SK-N-MC (cell line): ENCODE results near the gene CPM.

ENCODE experiments used
- DNase-seq: peaks from one replicate; pipeline ENCODE4 v3.0.0-alpha.2; 2011; ENCODE audit warnings: low read depth, low spot score
- H3K27ac ChIP-seq: fragments of 200-600 bp; sonication (generic); 2 replicates; pipeline ENCODE4 v1.5.1; 2016; ENCODE audit warnings: mixed run types
- H3K36me3 ChIP-seq: fragments of 200-600 bp; sonication (generic); 2 replicates; pipeline ENCODE4 v1.6.1; 2017; ENCODE audit warnings: antibody characterized with exemption, low read length, mixed read lengths; ENCODE audit not compliant: insufficient read depth
- H3K4me3 ChIP-seq: fragments of 200-600 bp; sonication (generic); 2 replicates; pipeline ENCODE4 v1.5.1; 2016
- H3K9ac ChIP-seq: fragments of 200-600 bp; sonication (generic); 2 replicates; pipeline ENCODE4 v1.8.0; 2017; ENCODE audit warnings: mixed run types, mixed read lengths; ENCODE audit not compliant: insufficient read length
- H3K9me3 ChIP-seq: fragments of 200-600 bp; sonication (generic); 2 replicates; pipeline ENCODE4 v1.6.1; 2017; ENCODE audit warnings: low read depth, mild to moderate bottlenecking, antibody characterized with exemption, low read length, moderate library complexity, mixed read lengths
- EZH2 ChIP-seq: fragments of 200-600 bp; sonication (generic); IDR thresholded peaks from one replicate; pipeline ENCODE4 v1.6.1; 2017; ENCODE audit warnings: antibody characterized with exemption
- FOXP2 ChIP-seq: optimal IDR thresholded peaks from 2 replicates; pipeline ENCODE3; 2011; ENCODE audit warnings: mild to moderate bottlenecking, moderate library complexity; ENCODE audit not compliant: insufficient read depth; ENCODE audit errors: extremely low read length, control extremely low read depth
- POLR2AphosphoS5 ChIP-seq: IDR thresholded peaks from 2 replicates; pipeline ENCODE4 v1.6.1; 2012; ENCODE audit warnings: mild to moderate bottlenecking, low read depth, low read length, borderline replicate concordance

The CPM gene

DNA sequence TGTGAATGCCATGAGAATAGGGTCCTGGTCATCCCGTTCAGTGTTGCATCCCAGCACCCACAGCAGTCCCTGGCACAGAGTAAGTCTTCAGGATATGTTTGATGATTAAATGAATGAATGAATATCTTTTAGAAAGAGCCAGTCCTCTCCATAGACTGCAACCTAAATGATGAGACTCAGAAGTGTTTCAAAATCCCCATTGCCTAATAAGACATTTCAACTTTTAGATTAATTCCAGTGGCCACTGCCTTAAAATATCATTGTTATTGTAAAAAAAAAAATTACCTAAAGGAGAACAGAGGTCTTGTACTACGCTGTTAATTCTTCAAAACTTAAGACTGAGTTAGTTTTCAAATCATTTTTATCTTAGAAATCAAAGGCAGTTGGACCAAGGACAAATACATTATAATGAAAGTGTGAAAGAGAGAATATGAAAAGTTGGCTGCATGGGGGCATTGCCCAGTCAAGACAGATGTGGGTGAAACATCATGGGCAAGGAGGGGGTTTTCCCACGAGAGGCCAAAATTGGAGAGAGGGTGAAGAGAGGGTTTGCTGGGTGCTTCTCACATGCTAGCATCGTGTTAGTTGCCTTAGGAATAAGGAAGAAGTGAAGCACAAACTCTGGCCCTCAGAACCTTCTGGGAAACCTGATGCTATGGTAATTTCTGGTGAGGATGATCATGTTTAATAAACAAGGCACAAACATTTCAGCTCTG lies 26.3 kb upstream of the CPM start:
- Histone ChIP-seq H3K9ac (no peak overlapping the region), H3K27ac (no peak overlapping the region), H3K9me3 (no peaks in the 10 kb centered on the region), H3K36me3 (no peaks in the 10 kb centered on the region), H3K4me3 (no peak overlapping the region)
- DNase-seq, result no peak
- TF ChIP-seq POLR2AphosphoS5 (no peak), EZH2 (no peak), FOXP2 (no peak)

- TF ChIP-seq POLR2AphosphoS5 (no peak), FOXP2 (no peak), EZH2 (no peak)
- H3K9me3 ChIP-seq, result no peaks in the 10 kb centered on the region
- H3K27ac ChIP-seq, result no peak overlapping the region
- H3K4me3 ChIP-seq, result no peak overlapping the region
- H3K36me3 ChIP-seq, result no peaks in the 10 kb centered on the region
- DNase-seq, result no peak
- H3K9ac ChIP-seq, result no peak overlapping the region
These were observed 25.4 kb upstream of the CPM start for GRCh38 chr12:68958322-68958721.

- no peaks in the 10 kb centered on the region for H3K36me3 ChIP-seq
- H3K9ac ChIP-seq, result no peak overlapping the region
- TF ChIP-seq POLR2AphosphoS5, result no peak
- no peak for TF ChIP-seq FOXP2
- no peak for TF ChIP-seq EZH2
- no peaks in the 10 kb centered on the region for H3K9me3 ChIP-seq
- DNase-seq, result no peak
- H3K27ac ChIP-seq, result no peak overlapping the region
- H3K4me3 ChIP-seq, result no peak overlapping the region
These were observed 24.3 kb upstream of the CPM start for GRCh38 chr12:68957273-68957672.

DNA sequence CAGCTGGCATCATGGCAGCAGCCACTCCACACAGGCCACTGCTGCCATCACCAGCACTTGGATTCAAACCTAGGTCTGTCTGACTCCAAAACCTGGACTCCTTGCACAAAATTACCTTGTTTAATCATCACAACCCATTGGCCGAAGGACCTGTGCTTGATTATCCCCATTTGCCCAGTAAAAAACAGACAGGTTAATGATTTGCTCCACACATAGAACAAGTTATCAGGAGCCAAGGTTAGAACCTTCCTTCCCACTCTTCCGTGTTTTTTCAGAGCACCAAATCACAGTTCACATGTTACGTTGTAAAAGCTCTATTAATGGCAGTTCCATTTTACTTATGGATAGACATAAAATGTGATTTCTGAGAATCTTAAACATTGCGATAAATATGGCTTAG lies 23.5 kb upstream of the CPM start:
- Histone ChIP-seq H3K4me3 (no peak overlapping the region), H3K36me3 (no peaks in the 10 kb centered on the region), H3K27ac (no peak overlapping the region), H3K9me3 (no peaks in the 10 kb centered on the region), H3K9ac (no peak overlapping the region)
- TF ChIP-seq POLR2AphosphoS5, result no peak
- TF ChIP-seq FOXP2, result no peak
- no peak for TF ChIP-seq EZH2
- DNase-seq, result no peak

- Histone ChIP-seq H3K9me3 (no peaks in the 10 kb centered on the region), H3K27ac (no peak overlapping the region), H3K36me3 (no peaks in the 10 kb centered on the region), H3K9ac (no peak overlapping the region), H3K4me3 (no peak overlapping the region)
- TF ChIP-seq EZH2 (no peak), FOXP2 (no peak), POLR2AphosphoS5 (no peak)
- no peak for DNase-seq
These were observed 21.8 kb upstream of the CPM start for GRCh38 chr12:68954811-68955210.

- DNase-seq, result no peak
- Histone ChIP-seq H3K4me3 (no peak overlapping the region), H3K9me3 (no peaks in the 10 kb centered on the region), H3K27ac (no peak overlapping the region), H3K9ac (no peak overlapping the region), H3K36me3 (no peaks in the 10 kb centered on the region)
- no peak for TF ChIP-seq EZH2
- TF ChIP-seq FOXP2, result no peak
- no peak for TF ChIP-seq POLR2AphosphoS5
These were observed 20.6 kb upstream of the CPM start for GRCh38 chr12:68953536-68953935.

DNA sequence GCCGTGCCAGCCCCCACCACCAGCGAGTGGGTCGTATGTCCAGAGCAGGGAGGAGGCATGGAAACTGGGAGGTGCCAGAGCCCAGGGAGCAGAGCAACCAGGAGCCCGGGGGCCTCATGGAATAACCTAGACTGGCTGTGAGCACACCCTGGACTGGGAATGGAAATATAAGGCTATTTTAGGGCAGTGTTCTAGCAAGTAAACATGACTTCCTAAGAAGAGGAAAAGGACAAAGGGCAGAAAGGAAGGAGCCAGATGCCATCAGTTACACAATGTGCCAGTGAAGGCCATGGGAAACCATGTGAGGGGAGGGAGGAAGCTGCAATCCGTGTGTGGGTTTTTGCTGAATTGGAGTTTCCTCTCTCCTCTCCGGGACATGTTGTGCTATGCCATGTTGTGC lies 18.7 kb upstream of the CPM start:
- TF ChIP-seq FOXP2 (no peak), POLR2AphosphoS5 (no peak), EZH2 (no peak)
- Histone ChIP-seq H3K4me3 (no peak overlapping the region), H3K9ac (no peak overlapping the region), H3K27ac (no peak overlapping the region), H3K36me3 (no peaks in the 10 kb centered on the region), H3K9me3 (no peaks in the 10 kb centered on the region)
- no peak for DNase-seq

DNA sequence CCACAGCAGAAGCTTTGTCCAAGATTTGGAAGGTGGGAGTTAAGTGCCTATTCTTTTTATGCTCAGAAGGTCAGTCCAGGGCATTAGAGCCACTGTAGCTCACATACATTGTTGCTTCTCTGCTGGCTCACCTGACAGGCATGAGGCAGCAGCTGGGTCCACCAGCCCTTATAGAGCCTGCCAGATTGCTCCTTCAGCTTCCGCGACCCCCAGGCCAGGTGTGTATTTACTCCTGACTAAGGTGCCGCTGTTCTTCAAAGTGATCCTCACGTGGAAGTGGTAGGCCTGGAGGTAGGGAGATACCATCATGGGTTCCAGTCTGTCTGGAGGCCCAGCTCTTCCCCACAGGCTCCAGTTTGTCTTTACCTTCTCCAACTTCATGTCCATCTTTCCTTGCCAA lies 17.5 kb upstream of the CPM start:
- TF ChIP-seq EZH2, result no peak
- TF ChIP-seq POLR2AphosphoS5, result no peak
- TF ChIP-seq FOXP2, result no peak
- no peaks in the 10 kb centered on the region for H3K36me3 ChIP-seq
- no peak overlapping the region for H3K27ac ChIP-seq
- H3K9ac ChIP-seq, result no peak overlapping the region
- no peak for DNase-seq
- H3K9me3 ChIP-seq, result no peaks in the 10 kb centered on the region
- H3K4me3 ChIP-seq, result no peak overlapping the region

DNA sequence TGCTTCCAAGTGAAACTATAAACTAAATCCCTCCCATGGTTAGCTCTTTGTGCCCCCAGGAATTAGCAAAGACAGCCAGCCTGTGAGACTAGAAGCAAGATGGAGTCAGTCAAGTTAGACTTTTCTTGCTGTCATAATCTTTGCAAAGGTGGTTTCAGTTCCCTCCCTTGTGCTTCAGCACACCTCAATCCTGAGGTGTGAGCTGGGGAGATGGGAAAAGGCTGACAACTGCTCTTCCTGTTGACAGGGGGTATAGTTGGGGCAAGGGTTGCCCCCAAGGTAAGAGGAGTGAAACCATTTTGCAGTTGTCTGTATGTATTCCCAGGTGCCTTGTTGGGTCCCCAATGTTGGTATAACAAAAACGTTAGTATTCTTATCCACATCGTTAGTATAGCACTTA lies 12.3 kb upstream of the CPM start:
- H3K27ac ChIP-seq, result no peak overlapping the region
- H3K36me3 ChIP-seq, result no peaks in the 10 kb centered on the region
- no peak for DNase-seq
- no peak overlapping the region for H3K9ac ChIP-seq
- H3K4me3 ChIP-seq, result no peak overlapping the region
- H3K9me3 ChIP-seq, result no peaks in the 10 kb centered on the region
- TF ChIP-seq EZH2, result no peak
